SK-N-SH (cell line): ENCODE data around the gene CBLB. TPM values are rescaled to one million over a fixed set of nuclear protein-coding genes. Genes with fewer than 3 reads are reported as not detected.

Experiments used
- CTCF ChIA-PET: fragments of 300-600, 350-600 bp; formaldehyde crosslinking; extraction: SDS; loops from one replicate; lab custom pipeline; 2021; lab: Yijun Ruan, JAX
- POLR2A ChIA-PET: fragments of 350-600 bp; sonication (Branson Sonifier 250); formaldehyde crosslinking; extraction: SDS; loops from one replicate; lab custom pipeline; 2020; ENCODE audit warnings: antibody characterized with exemption, inconsistent platforms; lab: Yijun Ruan, JAX
- DNase-seq: peaks from one replicate; pipeline ENCODE4 v3.0.0; 2012
- H2AFZ ChIP-seq: fragments of 200-600 bp; sonication (generic); 2 replicates; pipeline ENCODE4 v1.8.1; 2016; ENCODE audit warnings: antibody characterized with exemption, mild to moderate bottlenecking, low read depth
- H3F3A ChIP-seq: fragments of 200-600 bp; sonication (generic); replicated peaks from 2 replicates; pipeline ENCODE3; 2016; ENCODE audit warnings: antibody characterized with exemption, mild to moderate bottlenecking; ENCODE audit not compliant: insufficient read depth
- H3K27ac ChIP-seq, 2 experiments: fragments of 200-500 bp in 1 of 2; fragments of 200-600 bp in 1 of 2; sonication (Bioruptor generic) in 1 of 2; sonication (generic), shearing (Covaris generic) in 1 of 2; 2 replicates each; pipeline versions ENCODE4 v1.5.1 to v1.6.1; 2014 to 2016; ENCODE audit warnings: low read depth in 2 of 2, inconsistent platforms in 1 of 2, low read length in 1 of 2, mild to moderate bottlenecking in 1 of 2, mixed read lengths in 1 of 2
- H3K27me3 ChIP-seq: fragments of 200-600 bp; sonication (generic), shearing (Covaris generic); 2 replicates; pipeline ENCODE4 v1.6.1; 2016; ENCODE audit warnings: mixed run types; ENCODE audit not compliant: insufficient read depth
- H3K36me3 ChIP-seq, 2 experiments: fragments of 200-500 bp in 1 of 2; fragments of 200-600 bp in 1 of 2; sonication (Bioruptor generic) in 1 of 2; sonication (generic) in 1 of 2; replicated peaks in 1 of 2; 2 replicates each; pipeline versions ENCODE3 to v1.5.1; 2014 to 2016; ENCODE audit warnings: low read length in 1 of 2, mild to moderate bottlenecking in 1 of 2; ENCODE audit not compliant: insufficient read depth in 2 of 2, control insufficient read depth in 1 of 2
- H3K4me1 ChIP-seq, 2 experiments: fragments of 200-500 bp in 1 of 2; fragments of 200-600 bp in 1 of 2; sonication (Bioruptor generic) in 1 of 2; sonication (generic), shearing (Covaris generic) in 1 of 2; 2 replicates each; pipeline versions ENCODE4 v1.5.1 to v1.6.1; 2014 to 2016; ENCODE audit warnings: low read depth in 1 of 2, low read length in 1 of 2, mixed run types in 1 of 2; ENCODE audit not compliant: insufficient read depth in 2 of 2, control insufficient read depth in 1 of 2
- H3K4me2 ChIP-seq: fragments of 200-600 bp; sonication (generic), shearing (Covaris generic); 2 replicates; pipeline ENCODE4 v1.6.1; 2017; ENCODE audit warnings: mixed run types
- H3K4me3 ChIP-seq, 2 experiments: fragments of 200-500 bp in 1 of 2; fragments of 200-600 bp in 1 of 2; sonication (Bioruptor generic) in 1 of 2; sonication (generic), shearing (Covaris generic) in 1 of 2; 2 replicates each; pipeline versions ENCODE4 v1.5.1 to v1.8.1; 2014 to 2016; ENCODE audit warnings: low read depth in 2 of 2, inconsistent platforms in 1 of 2, low read length in 1 of 2, mild to moderate bottlenecking in 1 of 2, mixed read lengths in 1 of 2, moderate library complexity in 1 of 2
- H3K79me2 ChIP-seq: fragments of 200-600 bp; sonication (generic); 2 replicates; pipeline ENCODE4 v1.8.1; 2017; ENCODE audit warnings: mild to moderate bottlenecking; ENCODE audit not compliant: insufficient read depth
- H3K9ac ChIP-seq: fragments of 200-600 bp; sonication (generic); 2 replicates; pipeline ENCODE4 v1.6.1; 2017; ENCODE audit warnings: mixed run types
- H3K9me2 ChIP-seq: fragments of 200-600 bp; sonication (generic); 2 replicates; pipeline ENCODE4 v1.6.1; 2017; ENCODE audit warnings: mixed run types
- H3K9me3 ChIP-seq: fragments of 200-600 bp; sonication (generic); 2 replicates; pipeline ENCODE4 v1.6.1; 2017; ENCODE audit warnings: mixed run types, mild to moderate bottlenecking, moderate library complexity
- H4K20me1 ChIP-seq: fragments of 200-600 bp; sonication (generic); 2 replicates; pipeline ENCODE4 v1.6.1; 2017; ENCODE audit warnings: mild to moderate bottlenecking, mixed run types; ENCODE audit not compliant: insufficient read depth
- CHD2 ChIP-seq: fragments of 150-350 bp; IDR thresholded peaks from 2 replicates; pipeline ENCODE4 v1.6.1; 2018; ENCODE audit warnings: low read length; ENCODE audit not compliant: partially characterized antibody
- EP300 ChIP-seq, 2 experiments: IDR thresholded peaks; 2 replicates each; pipeline versions ENCODE4 v1.4.0 to v1.6.1; 2012; ENCODE audit warnings: borderline replicate concordance in 1 of 2, low read depth in 1 of 2, low read length in 1 of 2
- EZH2phosphoT487 ChIP-seq: fragments of 200-600 bp; sonication (generic); IDR thresholded peaks from 2 replicates; pipeline ENCODE4 v1.6.1; 2017; ENCODE audit warnings: low read depth, mixed run types, mild to moderate bottlenecking, antibody characterized with exemption, moderate library complexity, borderline replicate concordance
- FOSL2 ChIP-seq: IDR thresholded peaks from 2 replicates; pipeline ENCODE4 v1.4.0; 2012; ENCODE audit warnings: low read depth, mild to moderate bottlenecking, moderate library complexity, borderline replicate concordance
- JUND ChIP-seq: IDR thresholded peaks from 2 replicates; pipeline ENCODE4 v1.4.0; 2012
- MEF2A ChIP-seq: IDR thresholded peaks from 2 replicates; pipeline ENCODE4 v1.4.0; 2012; ENCODE audit warnings: low read depth, borderline replicate concordance
- NRF1 ChIP-seq: IDR thresholded peaks from 2 replicates; pipeline ENCODE4 v1.6.1; 2012; ENCODE audit warnings: low read depth, mild to moderate bottlenecking, low read length
- POLR2AphosphoS5 ChIP-seq: IDR thresholded peaks from 2 replicates; pipeline ENCODE4 v1.6.1; 2012; ENCODE audit warnings: low read depth, low read length
- RAD21 ChIP-seq: IDR thresholded peaks from 2 replicates; pipeline ENCODE4 v1.6.1; 2012; ENCODE audit warnings: mild to moderate bottlenecking, low read length
- RCOR1 ChIP-seq: fragments of 150-350 bp; IDR thresholded peaks from 2 replicates; pipeline ENCODE4 v1.6.1; 2017; ENCODE audit warnings: antibody characterized with exemption, low read length
- RXRA ChIP-seq: IDR thresholded peaks from 2 replicates; pipeline ENCODE4 v1.4.0; 2012; ENCODE audit warnings: low read depth, mild to moderate bottlenecking, borderline replicate concordance
- SMC3 ChIP-seq: IDR thresholded peaks from 2 replicates; pipeline ENCODE4 v1.6.1; 2012; ENCODE audit warnings: low read depth, low read length, improper control_type of control experiment
- TEAD4 ChIP-seq: IDR thresholded peaks from 2 replicates; pipeline ENCODE4 v1.4.0; 2012; ENCODE audit warnings: mild to moderate bottlenecking, borderline replicate concordance; ENCODE audit not compliant: insufficient read depth
- WGBS: methylation state at CpG from one replicate; pipeline ENCODE4 v1.1.6; 2017; ENCODE audit warnings: low lambda C conversion rate; 5-methylcytosine and 5-hydroxymethylcytosine counted together
- polyA plus RNA-seq, 3 experiments: library from polyadenylated mRNA; depleted of rRNA; stranded (reverse); fragments of >200 nt; gene quantifications; 2 replicates each; pipeline ENCODE4 v1.2.3, GENCODE V29; 2012
- TF ChIP-seq, protein P1 (sequence below): fragments of 200-600 bp; sonication (generic); IDR thresholded peaks from 2 replicates; pipeline ENCODE4 v1.6.1; 2017; ENCODE audit warnings: antibody characterized with exemption, mild to moderate bottlenecking, moderate library complexity
- TF ChIP-seq, protein P2 (sequence below): IDR thresholded peaks from 2 replicates; pipeline ENCODE4 v1.6.1; 2012; ENCODE audit warnings: mild to moderate bottlenecking, low read depth, low read length, moderate library complexity
- TF ChIP-seq, protein P3 (sequence below): IDR thresholded peaks from 2 replicates; pipeline ENCODE4 v1.4.0; 2012; ENCODE audit warnings: low read depth, borderline replicate concordance
- TF ChIP-seq, protein P4 (sequence below): IDR thresholded peaks from 2 replicates; pipeline ENCODE4; 2012
- TF ChIP-seq, protein P5 (sequence below): fragments of 150-350 bp; IDR thresholded peaks from 2 replicates; pipeline ENCODE4 v1.6.1; 2016; ENCODE audit warnings: mild to moderate bottlenecking, low read depth, low read length

CBLB gene
- polyA plus RNA-seq, 1 of the 3 experiments (the other 2 are of a cell fraction), result 4.4 TPM

DNA sequence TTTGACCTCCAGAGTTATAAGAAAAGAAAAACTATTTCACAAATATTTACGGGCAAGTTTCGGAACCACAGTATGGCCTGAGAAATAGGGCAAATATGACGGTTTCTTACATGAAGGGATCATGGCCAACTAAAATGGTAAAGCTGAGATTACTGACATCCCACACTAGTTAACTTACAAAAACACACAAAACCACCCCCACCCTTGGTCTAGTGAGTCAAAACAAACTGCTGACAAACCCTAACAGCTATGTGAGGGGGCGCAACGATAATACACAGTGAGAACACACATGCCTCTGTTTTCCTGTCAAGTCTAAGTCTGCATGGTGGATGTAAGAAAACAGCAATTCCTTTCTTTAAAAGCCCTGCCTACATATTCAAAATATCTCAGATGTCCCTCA is 32.3 kb downstream of the CBLB start:
- no peak overlapping the region for H3K9ac ChIP-seq
- DNase-seq, result no peak
- no peak overlapping the region for H3K4me3 ChIP-seq
- H4K20me1 ChIP-seq, result no peaks in the 10 kb centered on the region
- H3K4me1 ChIP-seq, result peaks cover 0 to 12% of the 10 kb centered on the region in 2 experiments; a peak in 2 of 4 replicates
- 92% methylated on average over 5 of the region's 5 CpGs for WGBS
- H3K36me3 ChIP-seq, result peaks cover 2 to 42% of the 10 kb centered on the region in 2 experiments
- no peaks in the 10 kb centered on the region for H3K9me3 ChIP-seq
- no peaks in the 10 kb centered on the region for H3K9me2 ChIP-seq
- no peaks in the 10 kb centered on the region for H3K27me3 ChIP-seq
- H2AFZ ChIP-seq, result no peak overlapping the region
- no peak overlapping the region for H3K27ac ChIP-seq
- no peaks in the 10 kb centered on the region for H3F3A ChIP-seq
- TF ChIP-seq RXRA (no peak), NRF1 (no peak), SMC3 (no peak), FOSL2 (no peak), POLR2AphosphoS5 (no peak), RCOR1 (no peak), JUND (no peak), MEF2A (no peak), CHD2 (no peak), EP300 (IDR thresholded peaks at IDR 0.05; ENCODE audit: borderline replicate concordance in 1 of 2, low read depth in 1 of 2, low read length in 1 of 2) (no peak), RAD21 (no peak), TEAD4 (no peak), EZH2phosphoT487 (no peak)
- TF ChIP-seq, protein P1, sequence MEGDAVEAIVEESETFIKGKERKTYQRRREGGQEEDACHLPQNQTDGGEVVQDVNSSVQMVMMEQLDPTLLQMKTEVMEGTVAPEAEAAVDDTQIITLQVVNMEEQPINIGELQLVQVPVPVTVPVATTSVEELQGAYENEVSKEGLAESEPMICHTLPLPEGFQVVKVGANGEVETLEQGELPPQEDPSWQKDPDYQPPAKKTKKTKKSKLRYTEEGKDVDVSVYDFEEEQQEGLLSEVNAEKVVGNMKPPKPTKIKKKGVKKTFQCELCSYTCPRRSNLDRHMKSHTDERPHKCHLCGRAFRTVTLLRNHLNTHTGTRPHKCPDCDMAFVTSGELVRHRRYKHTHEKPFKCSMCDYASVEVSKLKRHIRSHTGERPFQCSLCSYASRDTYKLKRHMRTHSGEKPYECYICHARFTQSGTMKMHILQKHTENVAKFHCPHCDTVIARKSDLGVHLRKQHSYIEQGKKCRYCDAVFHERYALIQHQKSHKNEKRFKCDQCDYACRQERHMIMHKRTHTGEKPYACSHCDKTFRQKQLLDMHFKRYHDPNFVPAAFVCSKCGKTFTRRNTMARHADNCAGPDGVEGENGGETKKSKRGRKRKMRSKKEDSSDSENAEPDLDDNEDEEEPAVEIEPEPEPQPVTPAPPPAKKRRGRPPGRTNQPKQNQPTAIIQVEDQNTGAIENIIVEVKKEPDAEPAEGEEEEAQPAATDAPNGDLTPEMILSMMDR, result no peak
- TF ChIP-seq, protein P2, sequence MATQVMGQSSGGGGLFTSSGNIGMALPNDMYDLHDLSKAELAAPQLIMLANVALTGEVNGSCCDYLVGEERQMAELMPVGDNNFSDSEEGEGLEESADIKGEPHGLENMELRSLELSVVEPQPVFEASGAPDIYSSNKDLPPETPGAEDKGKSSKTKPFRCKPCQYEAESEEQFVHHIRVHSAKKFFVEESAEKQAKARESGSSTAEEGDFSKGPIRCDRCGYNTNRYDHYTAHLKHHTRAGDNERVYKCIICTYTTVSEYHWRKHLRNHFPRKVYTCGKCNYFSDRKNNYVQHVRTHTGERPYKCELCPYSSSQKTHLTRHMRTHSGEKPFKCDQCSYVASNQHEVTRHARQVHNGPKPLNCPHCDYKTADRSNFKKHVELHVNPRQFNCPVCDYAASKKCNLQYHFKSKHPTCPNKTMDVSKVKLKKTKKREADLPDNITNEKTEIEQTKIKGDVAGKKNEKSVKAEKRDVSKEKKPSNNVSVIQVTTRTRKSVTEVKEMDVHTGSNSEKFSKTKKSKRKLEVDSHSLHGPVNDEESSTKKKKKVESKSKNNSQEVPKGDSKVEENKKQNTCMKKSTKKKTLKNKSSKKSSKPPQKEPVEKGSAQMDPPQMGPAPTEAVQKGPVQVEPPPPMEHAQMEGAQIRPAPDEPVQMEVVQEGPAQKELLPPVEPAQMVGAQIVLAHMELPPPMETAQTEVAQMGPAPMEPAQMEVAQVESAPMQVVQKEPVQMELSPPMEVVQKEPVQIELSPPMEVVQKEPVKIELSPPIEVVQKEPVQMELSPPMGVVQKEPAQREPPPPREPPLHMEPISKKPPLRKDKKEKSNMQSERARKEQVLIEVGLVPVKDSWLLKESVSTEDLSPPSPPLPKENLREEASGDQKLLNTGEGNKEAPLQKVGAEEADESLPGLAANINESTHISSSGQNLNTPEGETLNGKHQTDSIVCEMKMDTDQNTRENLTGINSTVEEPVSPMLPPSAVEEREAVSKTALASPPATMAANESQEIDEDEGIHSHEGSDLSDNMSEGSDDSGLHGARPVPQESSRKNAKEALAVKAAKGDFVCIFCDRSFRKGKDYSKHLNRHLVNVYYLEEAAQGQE, result no peak
- TF ChIP-seq, protein P3, sequence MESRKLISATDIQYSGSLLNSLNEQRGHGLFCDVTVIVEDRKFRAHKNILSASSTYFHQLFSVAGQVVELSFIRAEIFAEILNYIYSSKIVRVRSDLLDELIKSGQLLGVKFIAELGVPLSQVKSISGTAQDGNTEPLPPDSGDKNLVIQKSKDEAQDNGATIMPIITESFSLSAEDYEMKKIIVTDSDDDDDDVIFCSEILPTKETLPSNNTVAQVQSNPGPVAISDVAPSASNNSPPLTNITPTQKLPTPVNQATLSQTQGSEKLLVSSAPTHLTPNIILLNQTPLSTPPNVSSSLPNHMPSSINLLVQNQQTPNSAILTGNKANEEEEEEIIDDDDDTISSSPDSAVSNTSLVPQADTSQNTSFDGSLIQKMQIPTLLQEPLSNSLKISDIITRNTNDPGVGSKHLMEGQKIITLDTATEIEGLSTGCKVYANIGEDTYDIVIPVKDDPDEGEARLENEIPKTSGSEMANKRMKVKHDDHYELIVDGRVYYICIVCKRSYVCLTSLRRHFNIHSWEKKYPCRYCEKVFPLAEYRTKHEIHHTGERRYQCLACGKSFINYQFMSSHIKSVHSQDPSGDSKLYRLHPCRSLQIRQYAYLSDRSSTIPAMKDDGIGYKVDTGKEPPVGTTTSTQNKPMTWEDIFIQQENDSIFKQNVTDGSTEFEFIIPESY, result no peak
- TF ChIP-seq, protein P4, sequence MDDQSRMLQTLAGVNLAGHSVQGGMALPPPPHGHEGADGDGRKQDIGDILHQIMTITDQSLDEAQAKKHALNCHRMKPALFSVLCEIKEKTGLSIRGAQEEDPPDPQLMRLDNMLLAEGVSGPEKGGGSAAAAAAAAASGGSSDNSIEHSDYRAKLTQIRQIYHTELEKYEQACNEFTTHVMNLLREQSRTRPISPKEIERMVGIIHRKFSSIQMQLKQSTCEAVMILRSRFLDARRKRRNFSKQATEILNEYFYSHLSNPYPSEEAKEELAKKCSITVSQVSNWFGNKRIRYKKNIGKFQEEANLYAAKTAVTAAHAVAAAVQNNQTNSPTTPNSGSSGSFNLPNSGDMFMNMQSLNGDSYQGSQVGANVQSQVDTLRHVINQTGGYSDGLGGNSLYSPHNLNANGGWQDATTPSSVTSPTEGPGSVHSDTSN, result no peak
- TF ChIP-seq, protein P5, sequence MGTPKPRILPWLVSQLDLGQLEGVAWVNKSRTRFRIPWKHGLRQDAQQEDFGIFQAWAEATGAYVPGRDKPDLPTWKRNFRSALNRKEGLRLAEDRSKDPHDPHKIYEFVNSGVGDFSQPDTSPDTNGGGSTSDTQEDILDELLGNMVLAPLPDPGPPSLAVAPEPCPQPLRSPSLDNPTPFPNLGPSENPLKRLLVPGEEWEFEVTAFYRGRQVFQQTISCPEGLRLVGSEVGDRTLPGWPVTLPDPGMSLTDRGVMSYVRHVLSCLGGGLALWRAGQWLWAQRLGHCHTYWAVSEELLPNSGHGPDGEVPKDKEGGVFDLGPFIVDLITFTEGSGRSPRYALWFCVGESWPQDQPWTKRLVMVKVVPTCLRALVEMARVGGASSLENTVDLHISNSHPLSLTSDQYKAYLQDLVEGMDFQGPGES, result no peak
- TF ChIP-seq, all 33 proteins: peak for 0
- CTCF ChIA-PET, result interaction anchor here (1.0 to 1.3 kb wide), 2 partner anchors 7 to 11 kb away, joined by 3 read pairs; no protein-coding TSS in a partner anchor
- POLR2A ChIA-PET, result no interaction called here
- Histone ChIP-seq H3K4me2 (no peak overlapping the region), H3K79me2 (peaks cover 14% of the 10 kb centered on the region; the same call in 1 of the 2 replicates)
